Panc1 (cell line): ENCODE measurements around the gene WDR82. TPM values are rescaled to one million over a fixed set of nuclear protein-coding genes. Genes with fewer than 3 reads are reported as not detected.

Source experiments
- ATAC-seq: fragments of 200-7000 bp; cut with Tn5 transposase; 2 replicates; pipeline ENCODE4 v1.9.1; 2020; ENCODE audit warnings: mild to moderate bottlenecking, moderate library complexity
- BruUV-seq: library from RNA; stranded (reverse); fragments of 400-500 nt; replicated peaks from 2 replicates; lab custom pipeline; 2021; lab: Mats Ljungman, UMichigan
- CTCF ChIA-PET: fragments of 300-600 bp; sonication (Branson Sonifier 250); formaldehyde crosslinking; loops from one replicate; lab custom pipeline; 2022; ENCODE audit warnings: antibody characterized with exemption; lab: Charles Lee
- POLR2A ChIA-PET: fragments of 300-600 bp; sonication (Branson Sonifier 250); formaldehyde crosslinking; loops from one replicate; lab custom pipeline; 2022; ENCODE audit warnings: antibody characterized with exemption; lab: Charles Lee
- DNase-seq: peaks from one replicate; pipeline ENCODE4 v3.0.0-alpha.2; 2010; ENCODE audit warnings: low read depth, low spot score
- H3K27ac ChIP-seq: 2 replicates; pipeline ENCODE4 v1.5.1; 2011; ENCODE audit warnings: mild to moderate bottlenecking, low read length, inconsistent platforms
- H3K27me3 ChIP-seq: fragments of 200-500 bp; sonication (Bioruptor generic); 2 replicates; pipeline ENCODE4 v1.6.0; 2014; ENCODE audit warnings: low read length, inconsistent platforms; ENCODE audit not compliant: control insufficient read depth, insufficient read depth
- H3K36me3 ChIP-seq: fragments of 200-500 bp; sonication (Bioruptor generic); 2 replicates; pipeline ENCODE4 v1.5.1; 2014; ENCODE audit warnings: inconsistent platforms, mild to moderate bottlenecking, low read length, moderate library complexity; ENCODE audit not compliant: control insufficient read depth, insufficient read depth
- H3K4me1 ChIP-seq: 2 replicates; pipeline ENCODE4 v1.5.1; 2011; ENCODE audit warnings: inconsistent platforms, mild to moderate bottlenecking, low read length, moderate library complexity; ENCODE audit not compliant: control insufficient read depth, insufficient read depth
- H3K4me3 ChIP-seq, 2 experiments: 2 replicates each; pipeline ENCODE4 v1.5.1; 2011 to 2012; ENCODE audit warnings: low read depth in 2 of 2, low read length in 2 of 2, mild to moderate bottlenecking in 2 of 2, inconsistent platforms in 1 of 2, moderate library complexity in 1 of 2
- H3K9me3 ChIP-seq: fragments of 200-500 bp; sonication (Bioruptor generic); 2 replicates; pipeline ENCODE4 v1.5.1; 2014; ENCODE audit warnings: low read depth, mild to moderate bottlenecking, inconsistent platforms, low read length, moderate library complexity; ENCODE audit not compliant: control insufficient read depth, insufficient read depth
- POLR2AphosphoS5 ChIP-seq: IDR thresholded peaks from 2 replicates; pipeline ENCODE4 v1.6.1; 2012; ENCODE audit warnings: mild to moderate bottlenecking, low read depth, low read length, moderate library complexity
- SIN3A ChIP-seq: IDR thresholded peaks from 2 replicates; pipeline ENCODE4 v1.6.1; 2012; ENCODE audit warnings: low read depth, mild to moderate bottlenecking, low read length, moderate library complexity, borderline replicate concordance; ENCODE audit not compliant: insufficient read depth
- TCF7L2 ChIP-seq: IDR thresholded peaks from 2 replicates; pipeline ENCODE4 v1.6.1; 2011; ENCODE audit warnings: mild to moderate bottlenecking, low read depth, low read length, inconsistent platforms
- in situ Hi-C: cut with HindIII; loops from 2 replicates; pipeline ENCODE4 v1.10.0; 2016; ENCODE audit warnings: low sequenced_read_pairs, low pct_unique_long_range_greater_than_20kb
- intact Hi-C: fragments of 100-400 bp; cut with micrococcal nuclease; formaldehyde crosslinking; loops from one replicate; pipeline ENCODE4 v1.10.0; 2022; ENCODE audit not compliant: unreplicated experiment
- total RNA-seq: library from RNA; stranded (reverse); gene quantifications from one replicate; pipeline ENCODE4 v1.2.1, GENCODE V29; 2021; ENCODE audit not compliant: unreplicated experiment
- TF ChIP-seq, protein P1 (sequence below): fragments of 450-650 bp; IDR thresholded peaks from 2 replicates; pipeline ENCODE4 v1.5.1; 2017; ENCODE audit warnings: mild to moderate bottlenecking
- TF ChIP-seq, protein P2 (sequence below), 2 experiments: IDR thresholded peaks; 2 replicates each; pipeline ENCODE4 v1.6.1; 2011 to 2012; ENCODE audit warnings: low read depth in 2 of 2, control low read depth in 1 of 2, low read length in 1 of 2, mild to moderate bottlenecking in 1 of 2, moderate library complexity in 1 of 2; ENCODE audit not compliant: insufficient read depth in 1 of 2

The WDR82 gene
- total RNA-seq, 1 experiment from 2014 or later: 57.9 TPM

DNA sequence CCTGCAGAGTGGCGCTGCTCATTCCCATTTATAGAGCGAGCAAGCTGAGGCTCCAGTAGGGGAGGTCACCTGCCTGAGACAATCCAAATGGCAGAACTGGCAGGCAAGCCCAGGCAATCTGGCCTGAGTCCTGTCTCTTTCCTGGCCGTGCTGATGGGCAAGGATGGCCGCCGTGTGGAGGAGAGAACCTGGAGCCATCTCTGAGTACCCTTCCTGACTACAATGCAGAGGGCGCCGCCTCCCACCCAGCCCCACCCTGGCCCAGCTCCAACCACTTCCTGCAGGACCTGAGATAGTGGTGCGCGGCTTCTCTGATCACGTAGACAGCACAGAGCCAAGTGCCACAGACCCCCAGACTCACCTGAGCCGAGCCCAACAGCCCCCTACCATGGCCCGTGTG is 60.0 kb downstream of the WDR82 start:
- CTCF ChIA-PET: interaction anchor here (0.5 kb wide), 1 partner anchor 223 kb away, joined by 5 read pairs; the partner anchor contains the start of gene RPL29
- TF ChIP-seq POLR2AphosphoS5 (no peak), TCF7L2 (no peak), SIN3A (no peak)
- TF ChIP-seq, protein P1, sequence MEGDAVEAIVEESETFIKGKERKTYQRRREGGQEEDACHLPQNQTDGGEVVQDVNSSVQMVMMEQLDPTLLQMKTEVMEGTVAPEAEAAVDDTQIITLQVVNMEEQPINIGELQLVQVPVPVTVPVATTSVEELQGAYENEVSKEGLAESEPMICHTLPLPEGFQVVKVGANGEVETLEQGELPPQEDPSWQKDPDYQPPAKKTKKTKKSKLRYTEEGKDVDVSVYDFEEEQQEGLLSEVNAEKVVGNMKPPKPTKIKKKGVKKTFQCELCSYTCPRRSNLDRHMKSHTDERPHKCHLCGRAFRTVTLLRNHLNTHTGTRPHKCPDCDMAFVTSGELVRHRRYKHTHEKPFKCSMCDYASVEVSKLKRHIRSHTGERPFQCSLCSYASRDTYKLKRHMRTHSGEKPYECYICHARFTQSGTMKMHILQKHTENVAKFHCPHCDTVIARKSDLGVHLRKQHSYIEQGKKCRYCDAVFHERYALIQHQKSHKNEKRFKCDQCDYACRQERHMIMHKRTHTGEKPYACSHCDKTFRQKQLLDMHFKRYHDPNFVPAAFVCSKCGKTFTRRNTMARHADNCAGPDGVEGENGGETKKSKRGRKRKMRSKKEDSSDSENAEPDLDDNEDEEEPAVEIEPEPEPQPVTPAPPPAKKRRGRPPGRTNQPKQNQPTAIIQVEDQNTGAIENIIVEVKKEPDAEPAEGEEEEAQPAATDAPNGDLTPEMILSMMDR: no peak
- TF ChIP-seq, protein P2, sequence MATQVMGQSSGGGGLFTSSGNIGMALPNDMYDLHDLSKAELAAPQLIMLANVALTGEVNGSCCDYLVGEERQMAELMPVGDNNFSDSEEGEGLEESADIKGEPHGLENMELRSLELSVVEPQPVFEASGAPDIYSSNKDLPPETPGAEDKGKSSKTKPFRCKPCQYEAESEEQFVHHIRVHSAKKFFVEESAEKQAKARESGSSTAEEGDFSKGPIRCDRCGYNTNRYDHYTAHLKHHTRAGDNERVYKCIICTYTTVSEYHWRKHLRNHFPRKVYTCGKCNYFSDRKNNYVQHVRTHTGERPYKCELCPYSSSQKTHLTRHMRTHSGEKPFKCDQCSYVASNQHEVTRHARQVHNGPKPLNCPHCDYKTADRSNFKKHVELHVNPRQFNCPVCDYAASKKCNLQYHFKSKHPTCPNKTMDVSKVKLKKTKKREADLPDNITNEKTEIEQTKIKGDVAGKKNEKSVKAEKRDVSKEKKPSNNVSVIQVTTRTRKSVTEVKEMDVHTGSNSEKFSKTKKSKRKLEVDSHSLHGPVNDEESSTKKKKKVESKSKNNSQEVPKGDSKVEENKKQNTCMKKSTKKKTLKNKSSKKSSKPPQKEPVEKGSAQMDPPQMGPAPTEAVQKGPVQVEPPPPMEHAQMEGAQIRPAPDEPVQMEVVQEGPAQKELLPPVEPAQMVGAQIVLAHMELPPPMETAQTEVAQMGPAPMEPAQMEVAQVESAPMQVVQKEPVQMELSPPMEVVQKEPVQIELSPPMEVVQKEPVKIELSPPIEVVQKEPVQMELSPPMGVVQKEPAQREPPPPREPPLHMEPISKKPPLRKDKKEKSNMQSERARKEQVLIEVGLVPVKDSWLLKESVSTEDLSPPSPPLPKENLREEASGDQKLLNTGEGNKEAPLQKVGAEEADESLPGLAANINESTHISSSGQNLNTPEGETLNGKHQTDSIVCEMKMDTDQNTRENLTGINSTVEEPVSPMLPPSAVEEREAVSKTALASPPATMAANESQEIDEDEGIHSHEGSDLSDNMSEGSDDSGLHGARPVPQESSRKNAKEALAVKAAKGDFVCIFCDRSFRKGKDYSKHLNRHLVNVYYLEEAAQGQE (IDR thresholded peaks at IDR 0.05; ENCODE audit: insufficient read depth in 1 of 2, low read depth in 2 of 2, low read length in 1 of 2): no peak
- Histone ChIP-seq H3K9me3 (no peaks in the 10 kb centered on the region), H3K27me3 (no peaks in the 10 kb centered on the region), H3K36me3 (no peaks in the 10 kb centered on the region), H3K27ac (peak overlapping the region; percentile 35; the same call in 1 of the 2 replicates), H3K4me3 (no peak overlapping the region), H3K4me1 (peaks cover 19% of the 10 kb centered on the region)
- in situ Hi-C loops: no loop called here
- POLR2A ChIA-PET: no interaction called here
- intact Hi-C loops: no loop called here
- ATAC-seq: no peak
- no TSS peak for BruUV-seq
- DNase-seq: no peak

DNA sequence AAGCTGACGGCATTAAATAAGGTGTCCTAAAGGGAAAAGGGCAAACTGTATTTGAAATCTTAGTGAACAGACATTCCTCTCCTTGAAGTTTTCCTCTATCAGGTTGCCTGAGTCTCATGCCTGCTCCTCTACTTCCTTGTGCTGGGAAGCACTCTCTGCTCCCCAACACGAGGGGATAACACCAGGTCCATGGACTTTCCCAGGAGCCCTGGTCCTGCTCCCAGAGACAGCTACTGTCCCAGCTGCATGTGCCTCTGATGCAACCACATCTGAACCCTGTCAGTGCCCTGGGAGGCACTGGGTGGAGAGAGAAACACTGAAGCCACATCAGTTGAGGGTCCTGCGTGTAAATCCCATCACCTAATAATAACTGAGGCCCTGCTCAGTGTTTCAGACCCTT is 60.4 kb downstream of the WDR82 start:
- H3K4me3 ChIP-seq: no peak overlapping the region
- peak overlapping the region; percentile 35 for H3K27ac ChIP-seq
- POLR2A ChIA-PET: no interaction called here
- BruUV-seq: no TSS peak
- CTCF ChIA-PET: interaction anchor here (0.5 kb wide), 1 partner anchor 222 kb away, joined by 5 read pairs; the partner anchor contains the start of gene RPL29
- no peaks in the 10 kb centered on the region for H3K27me3 ChIP-seq
- no peaks in the 10 kb centered on the region for H3K9me3 ChIP-seq
- intact Hi-C loops: no loop called here
- H3K4me1 ChIP-seq: peaks cover 19% of the 10 kb centered on the region
- TF ChIP-seq SIN3A (no peak), TCF7L2 (no peak), POLR2AphosphoS5 (no peak)
- TF ChIP-seq, protein P2 (IDR thresholded peaks at IDR 0.05; ENCODE audit: insufficient read depth in 1 of 2, low read depth in 2 of 2, low read length in 1 of 2): no peak
- TF ChIP-seq, protein P1: no peak
- H3K36me3 ChIP-seq: no peaks in the 10 kb centered on the region
- in situ Hi-C loops: no loop called here
- ATAC-seq: no peak
- DNase-seq: no peak
